GM10266 (cell line): ENCODE measurements around the gene DIDO1.

Experiments
- DNase-seq: peaks from one replicate; pipeline ENCODE4 v3.0.0; 2012; ENCODE audit errors: extremely low spot score
- CTCF ChIP-seq: IDR thresholded peaks from 2 replicates; pipeline ENCODE4 v1.5.1; 2012; ENCODE audit warnings: mild to moderate bottlenecking, low read depth; ENCODE audit not compliant: control insufficient read depth, insufficient read depth; ENCODE audit errors: missing control alignments

DIDO1 gene

GRCh38 chr20:62910777-62911497 lies 15.4 kb downstream of the DIDO1 start:
- no peak for DNase-seq
- no peak for TF ChIP-seq CTCF

- TF ChIP-seq CTCF, result no peak
- no peak for DNase-seq
Measured at GRCh38 chr20:62910217-62910766, 16.0 kb downstream of the DIDO1 start.

GRCh38 chr20:62908971-62909791 lies 17.1 kb downstream of the DIDO1 start:
- no peak for DNase-seq
- TF ChIP-seq CTCF, result no peak

GRCh38 chr20:62907384-62908317 lies 18.7 kb downstream of the DIDO1 start:
- peak; percentile 50 for TF ChIP-seq CTCF
- no peak for DNase-seq

GRCh38 chr20:62906647-62907375 lies 19.5 kb downstream of the DIDO1 start:
- TF ChIP-seq CTCF, result no peak
- DNase-seq, result no peak

GRCh38 chr20:62906209-62906608 lies 20.1 kb downstream of the DIDO1 start:
- DNase-seq, result no peak
- no peak for TF ChIP-seq CTCF
